GM19324 (cell line): Measurements from ENCODE around the gene CIPC.

Experiments
- ATAC-seq: cut with Tn5 transposase; IDR thresholded peaks from one replicate; pipeline ENCODE4 v1.9.1; 2021; ENCODE audit warnings: mild to moderate bottlenecking, moderate library complexity; ENCODE audit not compliant: unreplicated experiment, low FRiP score

CIPC gene

GRCh38 chr14:77123381-77124325 is 25.6 kb downstream of the CIPC start:
- ATAC-seq, result no peak

DNA sequence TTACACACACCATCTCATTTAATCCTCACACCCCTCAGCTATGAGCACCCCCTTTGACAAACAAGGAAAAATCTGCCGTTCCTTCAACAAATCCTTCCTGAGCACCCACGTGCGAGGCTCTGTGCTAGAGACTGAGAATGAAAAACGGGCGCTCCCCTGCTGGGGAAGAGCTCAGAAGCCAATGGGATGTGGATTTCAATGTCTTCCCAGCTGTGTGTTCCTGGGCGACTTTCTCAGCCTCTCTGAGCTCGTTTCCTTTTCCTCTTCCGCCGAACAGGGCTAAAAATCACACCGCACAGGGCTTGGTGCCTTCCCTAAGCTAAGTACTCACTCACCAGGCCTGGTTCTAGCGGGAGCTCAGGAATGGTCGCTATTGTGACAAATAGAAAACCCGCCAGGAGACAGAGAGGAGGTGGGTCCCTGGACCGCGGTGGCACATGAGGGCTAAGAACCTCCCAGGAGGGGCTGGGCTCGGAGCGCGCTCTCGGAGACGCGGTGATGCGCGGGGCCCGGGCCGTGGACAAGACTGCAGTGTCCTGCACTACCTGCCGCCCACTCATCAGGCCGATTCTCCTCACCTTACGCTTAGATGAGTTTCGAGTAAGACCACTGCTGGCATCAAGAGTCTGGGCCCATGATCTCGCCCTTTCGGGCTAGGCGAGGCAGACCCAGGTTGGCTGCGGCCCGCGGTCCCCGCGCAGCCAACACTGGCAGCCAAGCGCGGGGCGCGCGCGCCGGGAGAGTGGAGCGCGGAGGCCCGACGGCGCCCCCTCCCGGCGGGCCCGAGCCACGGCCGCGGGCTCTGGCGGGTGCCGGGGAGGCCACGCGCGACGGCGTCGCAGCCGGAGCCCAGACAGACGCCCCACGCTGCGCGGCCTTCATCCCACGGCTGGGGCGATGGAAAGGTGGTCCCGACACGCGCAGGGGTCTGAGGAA is 26.6 kb downstream of the CIPC start:
- no peak for ATAC-seq

DNA sequence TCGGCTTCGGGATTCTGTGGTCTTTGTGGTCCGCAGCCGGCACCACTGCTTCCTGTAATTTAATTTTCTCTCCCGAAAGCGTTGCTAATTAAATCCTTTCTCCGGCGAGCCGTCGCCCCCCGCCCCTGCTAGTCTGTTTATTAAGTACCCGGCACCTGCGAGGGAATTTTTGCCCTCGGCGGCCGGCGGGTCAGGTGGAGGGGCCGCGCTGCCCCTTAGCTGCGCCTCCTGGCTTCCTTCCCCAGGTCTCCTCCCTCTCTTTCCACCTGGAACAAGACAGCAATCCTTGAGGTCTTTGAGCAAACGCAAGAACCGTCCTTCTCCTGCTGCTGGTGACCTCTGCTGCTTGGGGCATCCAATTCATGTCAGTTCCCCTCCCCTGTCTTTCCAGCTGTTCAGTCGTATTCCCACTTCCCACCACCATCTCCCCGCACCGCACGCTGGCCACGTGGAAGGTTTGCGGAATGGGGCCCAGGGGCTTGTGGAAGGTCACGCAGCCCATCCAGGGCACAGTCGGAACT is 27.3 kb downstream of the CIPC start:
- ATAC-seq, result no peak

GRCh38 chr14:77125823-77126325 is 27.8 kb downstream of the CIPC start:
- no peak for ATAC-seq

DNA sequence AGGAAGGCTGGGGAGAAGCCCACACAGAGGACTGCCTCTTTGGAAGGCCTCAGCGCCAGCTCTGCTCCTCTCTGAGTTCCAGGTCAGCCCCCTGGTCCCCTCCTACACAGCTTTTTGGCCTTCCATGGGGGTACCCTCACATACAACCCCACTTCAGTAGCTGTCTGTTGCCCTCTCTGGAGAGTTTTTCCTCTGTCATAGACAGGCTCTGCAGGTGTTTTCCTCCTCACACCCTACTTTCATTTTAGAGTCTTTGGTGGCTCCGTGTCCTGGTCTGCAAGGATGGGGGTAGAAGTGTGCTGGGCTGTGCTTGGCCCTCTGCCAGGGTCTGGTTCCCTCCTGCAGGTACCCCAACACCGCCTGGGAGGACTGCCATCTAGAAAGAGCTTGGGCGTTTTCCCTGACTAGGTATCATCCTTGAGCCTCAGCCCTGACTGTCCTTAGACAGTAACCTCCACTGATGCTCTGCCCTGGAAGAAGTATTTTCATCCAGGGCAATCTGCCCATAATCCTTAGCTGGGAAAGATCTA is 28.5 kb downstream of the CIPC start:
- ATAC-seq, result no peak

GRCh38 chr14:77128414-77128891 is 30.4 kb downstream of the CIPC start:
- ATAC-seq, result no peak

DNA sequence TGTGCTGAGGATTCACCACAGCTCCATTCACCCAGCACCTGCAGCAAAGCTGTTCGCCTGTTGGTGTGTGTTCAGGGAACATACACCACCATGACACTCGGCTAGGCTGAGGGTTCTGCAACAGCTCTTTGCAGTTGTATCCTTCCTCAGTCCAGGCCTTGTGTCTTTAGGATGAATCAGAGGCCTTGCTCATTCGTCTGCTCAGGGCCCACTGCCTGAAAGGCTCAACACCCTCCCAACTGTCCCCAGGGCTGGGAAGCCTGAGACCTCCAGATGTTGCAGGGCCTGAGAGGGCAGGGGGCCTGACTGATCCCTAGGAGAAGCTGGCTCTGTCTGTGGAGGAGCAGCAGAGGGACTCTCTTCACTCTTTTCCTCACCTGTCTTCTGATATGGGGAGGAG is 32.3 kb downstream of the CIPC start:
- no peak for ATAC-seq

- ATAC-seq, result no peak
Measured at GRCh38 chr14:77131206-77131605, 33.1 kb downstream of the CIPC start.

DNA sequence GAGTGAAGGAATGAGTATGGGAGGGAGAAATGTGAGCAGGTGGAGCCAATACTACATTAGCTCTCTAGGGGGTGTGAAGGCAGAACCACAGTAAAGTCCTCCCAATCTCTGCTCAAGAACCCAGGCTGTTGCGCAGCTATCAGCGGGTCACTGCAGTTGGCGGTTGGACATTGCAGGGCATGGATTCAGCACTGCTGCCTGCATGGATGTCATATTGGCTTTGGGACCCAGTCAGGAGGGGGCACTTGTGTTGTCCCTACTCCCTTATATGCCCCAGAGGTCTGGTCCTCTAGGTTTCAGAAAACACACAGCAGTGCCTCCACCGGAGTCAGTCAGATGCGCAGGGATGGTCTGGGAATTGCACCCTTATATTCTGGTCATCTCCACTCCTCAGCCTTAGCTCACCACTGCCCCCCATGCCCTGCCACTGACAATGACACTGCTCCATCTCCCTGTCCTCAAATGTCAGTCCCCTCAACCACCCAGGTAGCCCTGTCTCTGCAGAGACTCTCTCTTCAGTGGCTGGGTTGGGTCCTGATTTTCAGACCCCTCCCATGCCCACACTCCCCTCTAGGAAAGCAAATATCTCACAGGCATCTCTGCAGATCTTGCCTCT is 33.9 kb downstream of the CIPC start:
- ATAC-seq, result no peak

DNA sequence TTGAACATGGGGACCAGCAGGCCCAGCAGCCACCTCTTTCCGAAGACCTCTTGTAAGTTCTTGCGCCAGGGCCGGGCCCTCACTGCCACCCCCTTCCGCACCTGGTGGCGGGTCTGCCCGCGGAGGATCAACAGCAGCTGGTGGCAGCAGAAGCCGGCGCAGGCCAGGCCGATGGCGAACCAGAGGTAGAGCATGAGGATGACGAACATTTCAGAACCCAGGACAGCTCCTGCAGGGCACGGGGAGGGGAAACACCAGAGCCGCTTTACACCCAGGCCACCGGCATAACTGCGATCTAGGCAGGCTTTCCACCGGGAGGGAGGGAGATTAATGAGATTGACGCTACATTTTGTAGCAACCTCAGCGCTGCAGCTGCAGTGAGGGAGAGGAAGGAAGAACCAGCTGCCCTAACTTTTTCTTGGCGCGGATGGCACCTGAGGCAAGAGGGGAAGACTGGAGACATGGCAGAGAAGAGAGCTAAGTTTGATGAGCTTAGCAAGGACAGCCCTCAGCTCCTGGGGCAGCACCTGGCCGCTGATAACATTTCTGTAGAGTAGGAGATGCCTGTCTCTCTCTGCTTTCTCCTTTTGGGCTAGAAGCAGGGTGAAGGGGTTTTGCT is 35.8 kb downstream of the CIPC start:
- no peak for ATAC-seq

GRCh38 chr14:77139022-77139421 is 41.0 kb downstream of the CIPC start:
- ATAC-seq, result no peak

DNA sequence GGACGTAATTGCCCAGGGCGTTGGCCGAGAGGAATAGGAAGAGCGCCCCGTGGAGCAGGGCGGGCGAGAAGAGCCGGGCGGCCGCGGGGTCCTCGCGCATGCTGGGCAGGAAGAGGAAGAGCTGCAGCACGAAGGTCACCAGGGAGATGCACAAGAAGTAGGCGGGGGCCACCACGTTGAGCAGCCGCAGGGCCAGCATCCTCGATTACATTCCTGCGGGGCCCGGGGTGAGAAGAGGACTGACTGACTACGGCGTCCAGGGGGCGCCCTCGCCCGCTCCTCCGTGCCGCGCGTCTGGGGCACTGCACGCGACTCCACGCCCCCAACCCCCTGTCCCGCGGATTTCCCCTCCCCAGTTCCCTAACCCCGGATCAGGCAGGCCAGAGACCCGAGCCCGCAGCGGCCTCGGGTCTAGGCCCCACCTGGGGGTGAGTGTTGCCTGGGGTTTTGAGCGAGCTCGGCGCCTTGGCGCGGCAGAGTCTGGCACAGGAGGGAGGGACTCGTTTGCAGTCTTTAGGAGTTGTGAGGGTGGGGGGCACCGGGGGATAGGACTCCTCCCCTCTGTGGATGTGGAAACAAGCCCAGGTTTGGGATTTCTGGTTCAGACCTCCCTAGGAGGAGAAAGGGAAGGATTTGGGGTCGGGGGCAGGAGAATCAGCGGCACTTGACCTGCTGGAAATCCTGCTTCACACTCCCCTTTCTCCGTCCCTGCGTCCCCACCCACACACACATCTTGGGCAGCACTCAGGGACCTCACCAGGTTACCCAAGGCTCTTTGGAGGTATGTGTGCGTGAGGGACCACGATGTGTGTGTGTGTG is 41.7 kb downstream of the CIPC start:
- ATAC-seq, result no peak

DNA sequence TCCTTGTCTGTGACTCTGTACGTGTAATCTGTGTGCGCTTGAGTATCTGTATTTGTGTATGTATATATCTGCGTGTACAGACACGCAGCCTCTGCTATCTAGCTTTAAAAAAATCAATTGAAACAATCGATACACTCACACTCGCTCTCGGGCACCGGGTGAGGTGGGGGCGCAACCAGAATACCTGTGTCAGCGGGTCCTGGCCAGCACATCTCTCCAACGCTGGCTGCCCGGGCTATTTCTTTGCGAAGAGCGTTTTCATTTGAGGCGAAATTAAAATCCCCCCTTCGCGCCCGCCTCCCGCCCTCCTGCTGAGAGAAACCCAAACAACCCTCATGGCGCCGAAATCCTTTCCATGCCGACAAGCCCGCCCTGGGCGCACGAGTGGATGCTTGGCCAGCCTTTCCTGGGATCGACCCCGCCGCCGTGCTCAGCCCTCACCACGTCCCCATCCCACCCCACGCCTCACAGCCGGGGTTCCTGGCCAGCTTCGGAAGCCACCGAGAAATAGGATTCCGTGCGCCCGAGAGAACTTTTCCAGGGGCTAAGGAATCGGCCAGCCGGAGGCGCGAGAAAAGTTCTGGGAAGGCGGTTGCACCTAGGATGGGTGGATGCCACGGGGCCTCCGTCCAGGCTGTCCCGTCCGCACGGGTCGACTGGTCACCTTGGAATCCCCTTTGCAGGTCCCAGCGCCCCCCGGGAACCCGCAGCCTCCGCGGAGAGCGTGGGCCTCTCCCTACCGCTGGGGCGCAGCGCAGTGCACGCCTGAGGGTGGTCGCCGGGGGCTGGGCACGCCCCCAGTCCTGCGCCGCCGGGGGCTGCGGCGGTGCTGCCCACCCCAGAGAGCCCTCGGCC is 42.5 kb downstream of the CIPC start:
- ATAC-seq, result no peak

DNA sequence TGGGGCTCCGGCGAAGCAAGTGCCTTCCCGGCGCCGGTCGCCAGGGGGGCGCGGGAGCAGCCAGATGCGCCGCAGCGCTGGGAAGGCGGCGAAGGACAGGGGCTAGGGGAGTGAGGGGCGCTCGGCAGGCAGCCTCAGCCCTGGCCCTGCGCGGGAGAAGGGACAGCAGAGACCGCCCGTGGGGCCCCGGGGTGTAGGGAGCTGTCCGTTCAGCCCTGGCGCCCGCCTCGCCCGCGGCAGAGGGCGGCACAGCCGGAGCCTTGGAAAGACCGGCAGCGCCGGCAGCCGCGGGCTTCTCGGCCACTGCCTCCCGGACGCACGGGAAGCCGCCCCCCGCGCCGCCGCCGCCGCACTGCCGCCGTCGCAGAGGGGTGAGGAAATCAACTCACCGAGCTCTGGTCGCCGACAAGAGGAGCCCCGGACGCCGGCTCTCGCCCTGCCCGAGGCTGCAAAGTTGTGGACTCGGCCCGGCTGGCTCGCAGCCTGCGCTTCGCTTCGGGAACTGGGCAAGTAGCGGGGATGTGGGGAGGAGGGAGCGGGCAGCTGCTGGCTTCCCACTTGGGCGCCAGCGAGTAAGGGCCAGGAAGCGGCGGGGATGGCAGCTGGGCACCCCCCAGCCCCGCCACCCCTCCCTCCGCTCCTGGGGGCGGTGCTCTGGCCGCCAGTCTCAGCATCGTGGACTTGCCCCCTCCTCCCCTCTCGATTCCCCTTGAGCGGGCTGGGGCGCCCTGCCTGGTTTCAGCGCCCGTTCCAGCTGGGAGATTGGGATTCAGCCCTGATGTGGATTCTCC is 43.4 kb downstream of the CIPC start, which contains the start of gene ZDHHC22:
Gene ZDHHC22 (minus strand): TSS at position 578 of the 791 bp plus-strand sequence. CDS start 2,053 bp downstream, outside the sequence.
- ATAC-seq, result no peak

DNA sequence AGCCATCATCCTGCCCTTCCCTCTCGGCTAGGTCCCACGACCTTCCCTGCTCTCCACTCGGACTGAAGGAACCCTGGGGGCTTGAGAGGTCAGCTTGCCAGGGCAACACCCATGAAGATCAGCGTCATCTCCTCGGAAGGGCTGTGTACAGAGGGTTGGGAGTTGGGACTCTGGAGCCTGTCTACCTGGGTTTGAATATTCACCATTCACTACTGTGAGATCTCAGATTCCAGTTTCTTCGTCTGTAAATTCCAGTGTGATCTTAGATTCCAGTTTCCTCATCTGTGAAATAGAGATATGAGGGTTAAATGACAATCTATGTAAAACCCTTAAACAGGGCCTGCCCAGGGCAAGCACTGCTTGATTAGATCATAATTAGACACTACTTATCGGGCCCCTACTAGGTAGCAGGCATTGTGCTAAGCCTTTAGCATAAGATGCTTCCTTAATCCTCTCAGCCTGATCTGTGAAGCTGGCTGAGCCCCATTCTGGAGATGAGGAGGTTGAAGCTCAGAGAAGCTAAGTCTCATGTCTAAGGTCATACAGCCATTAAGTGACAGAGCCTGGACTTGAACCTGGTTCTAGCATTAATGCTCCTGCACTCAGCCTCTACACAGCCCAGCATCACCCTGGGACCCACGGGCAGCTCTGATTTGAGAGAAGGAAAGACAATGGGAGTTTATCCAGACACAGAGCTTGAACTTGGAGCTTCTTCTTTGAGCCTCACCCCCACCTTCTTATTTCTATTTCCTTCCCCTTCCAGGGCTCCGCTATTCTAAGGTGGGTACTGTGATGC is 44.1 kb downstream of the CIPC start:
- no peak for ATAC-seq

- no peak for ATAC-seq
Measured at GRCh38 chr14:77143071-77143470, 45.0 kb downstream of the CIPC start.
